Heart left ventricle (tissue), 13 donors: ENCODE measurements around the gene RASEF.

Experiments used
- CTCF ChIP-seq, 12 donors: fragments of 200-600 bp; sonication (generic) in 4 of 12; IDR thresholded peaks; one replicate each; pipeline versions ENCODE4 v1.5.0 to v1.8.0; 2018 to 2022; ENCODE audit warnings: antibody characterized with exemption in 12 of 12, mild to moderate bottlenecking in 5 of 12
- POLR2A ChIP-seq, 2 donors: fragments of 450-650 bp; IDR thresholded peaks; one replicate each; pipeline ENCODE4 v1.6.1; 2017; ENCODE audit warnings: antibody characterized with exemption in 2 of 2, mild to moderate bottlenecking in 2 of 2, moderate library complexity in 2 of 2
- donor health status: ischemic (EF 13 %, LVEDD 7.1; RV severe dilation, severe dysfunction).
- donor health status: DM: no; HTN: yes; CAD: no.
- donor health status: DM: no; HTN: no; CAD: no.
- donor health status: ischemic (EF 25% LVEDD 6.9; RV normal size, moderate dysfunction).
- donor health status: ischemic (EF 25% LVEDD 5.7; RV mildly dilated, moderate dysfunction).
- donor health status: ischemic (EF 35%, LVEDD 5.7; RV mildly dilated, moderate dysfunction).
- donor health status: nonischemic (EF 11% LVEDD 7.7; RV severe dilation, severe dysfunction).
- donor health status: DM: yes; HTN: yes; CAD: no.
- donor health status: PGD.
- donor health status: ischemic (EF 29% LVEDD 5.4; RV normal size, mild dysfunction).
- donor health status: nonischemic (EF 23%, LVEDD 6.1; RV moderate dilation, normal function).

GRCh38 chr9:83061036-83061435 is 1.9 kb downstream of the RASEF start:
- TF ChIP-seq CTCF (IDR thresholded peaks at IDR 0.05) (no peak), POLR2A (IDR thresholded peaks at IDR 0.05) (no peak)
